Cardiac fibroblast (primary cell): ENCODE measurements around the gene GPBP1.
"Not testable (repeated sequence)": the region's sequence is repeated elsewhere in the genome, so short reads cannot be mapped to it uniquely, and the experiment has no call there.

Experiments
- DNase-seq, 2 donors: peaks; one replicate each; pipeline versions ENCODE4 v3.0.0 to v3.0.0-alpha.2; 2010; ENCODE audit warnings: low read depth in 2 of 2
- H3K4me3 ChIP-seq, 2 donors: replicated peaks in 1 of 2; 1 replicate in 1 of 2; 2 replicates in 1 of 2; pipeline ENCODE4 v1.5.1; 2011; ENCODE audit warnings: low read depth in 2 of 2, low read length in 2 of 2, mild to moderate bottlenecking in 2 of 2, moderate library complexity in 1 of 2
- TF ChIP-seq, protein P1 (sequence below): IDR thresholded peaks from one replicate; pipeline ENCODE4 v1.5.1; 2011; ENCODE audit warnings: low read depth, mild to moderate bottlenecking, low read length, inconsistent platforms

Gene GPBP1

DNA sequence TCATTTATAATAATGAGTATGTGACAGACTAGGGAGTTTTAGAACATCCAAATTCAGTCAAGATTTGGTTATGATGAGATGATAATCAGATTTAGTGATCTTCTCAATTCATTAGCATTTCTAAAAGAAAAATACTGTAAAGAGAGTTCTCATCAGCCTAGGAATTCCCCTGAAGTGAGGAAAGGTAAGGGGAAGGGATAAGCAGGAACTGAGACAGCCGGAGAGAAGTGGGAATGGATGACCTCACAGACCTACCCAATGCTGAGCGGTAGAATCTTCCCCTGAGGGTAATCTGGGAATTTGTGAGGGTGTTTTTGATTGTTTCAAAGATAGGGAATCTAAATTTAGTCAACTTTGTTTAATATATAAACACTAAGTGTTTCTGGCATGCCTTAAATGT, 16.7 kb upstream of the GPBP1 start:
- TF ChIP-seq, protein P1, sequence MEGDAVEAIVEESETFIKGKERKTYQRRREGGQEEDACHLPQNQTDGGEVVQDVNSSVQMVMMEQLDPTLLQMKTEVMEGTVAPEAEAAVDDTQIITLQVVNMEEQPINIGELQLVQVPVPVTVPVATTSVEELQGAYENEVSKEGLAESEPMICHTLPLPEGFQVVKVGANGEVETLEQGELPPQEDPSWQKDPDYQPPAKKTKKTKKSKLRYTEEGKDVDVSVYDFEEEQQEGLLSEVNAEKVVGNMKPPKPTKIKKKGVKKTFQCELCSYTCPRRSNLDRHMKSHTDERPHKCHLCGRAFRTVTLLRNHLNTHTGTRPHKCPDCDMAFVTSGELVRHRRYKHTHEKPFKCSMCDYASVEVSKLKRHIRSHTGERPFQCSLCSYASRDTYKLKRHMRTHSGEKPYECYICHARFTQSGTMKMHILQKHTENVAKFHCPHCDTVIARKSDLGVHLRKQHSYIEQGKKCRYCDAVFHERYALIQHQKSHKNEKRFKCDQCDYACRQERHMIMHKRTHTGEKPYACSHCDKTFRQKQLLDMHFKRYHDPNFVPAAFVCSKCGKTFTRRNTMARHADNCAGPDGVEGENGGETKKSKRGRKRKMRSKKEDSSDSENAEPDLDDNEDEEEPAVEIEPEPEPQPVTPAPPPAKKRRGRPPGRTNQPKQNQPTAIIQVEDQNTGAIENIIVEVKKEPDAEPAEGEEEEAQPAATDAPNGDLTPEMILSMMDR: no peak
- H3K4me3 ChIP-seq: no peak overlapping the region
- DNase-seq: no peak

DNA sequence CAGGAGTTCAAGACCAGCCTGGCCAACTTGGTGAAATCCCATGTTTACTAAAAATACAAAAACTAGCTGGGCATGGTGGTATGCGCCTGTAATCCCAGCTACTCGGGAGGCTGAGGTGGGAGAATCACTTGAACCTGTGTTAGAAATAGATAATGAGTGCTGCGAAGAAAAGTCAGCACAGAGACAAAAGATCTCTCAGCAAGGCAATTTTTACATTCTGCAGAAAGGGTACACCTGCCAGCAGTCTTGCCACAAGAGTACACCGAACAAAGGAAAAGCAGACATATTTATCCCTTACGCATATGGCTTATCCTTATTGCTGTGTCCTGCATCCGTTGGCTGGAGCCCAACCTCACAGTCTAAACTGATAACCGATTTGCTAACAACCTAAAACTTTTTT, 16.2 kb upstream of the GPBP1 start:
- TF ChIP-seq, protein P1: no peak
- H3K4me3 ChIP-seq: no peak overlapping the region
- DNase-seq: no peak

DNA sequence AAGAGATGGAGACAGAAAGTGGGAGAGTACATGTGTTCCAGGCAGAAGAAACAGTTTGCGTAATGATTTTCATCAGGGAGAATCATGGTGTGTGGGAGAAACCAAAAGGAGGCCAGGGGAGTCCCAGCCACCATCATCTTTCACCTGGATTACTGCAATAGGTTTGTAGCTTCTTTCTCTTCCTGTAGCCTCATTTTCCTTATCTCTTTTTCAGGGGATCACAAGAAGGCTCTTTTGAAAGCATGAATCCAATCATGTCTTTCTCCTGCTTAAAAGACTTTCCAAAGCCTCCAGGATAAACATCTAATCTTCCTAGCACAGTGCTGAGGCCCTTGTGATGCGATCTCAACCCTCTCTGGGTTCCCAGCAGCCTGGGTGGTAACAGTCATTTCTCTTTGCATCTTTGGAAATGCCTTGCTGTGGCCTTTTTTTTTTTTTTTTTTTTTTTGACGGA, 10.3 kb upstream of the GPBP1 start:
- H3K4me3 ChIP-seq: no peak overlapping the region
- no peak for DNase-seq

DNA sequence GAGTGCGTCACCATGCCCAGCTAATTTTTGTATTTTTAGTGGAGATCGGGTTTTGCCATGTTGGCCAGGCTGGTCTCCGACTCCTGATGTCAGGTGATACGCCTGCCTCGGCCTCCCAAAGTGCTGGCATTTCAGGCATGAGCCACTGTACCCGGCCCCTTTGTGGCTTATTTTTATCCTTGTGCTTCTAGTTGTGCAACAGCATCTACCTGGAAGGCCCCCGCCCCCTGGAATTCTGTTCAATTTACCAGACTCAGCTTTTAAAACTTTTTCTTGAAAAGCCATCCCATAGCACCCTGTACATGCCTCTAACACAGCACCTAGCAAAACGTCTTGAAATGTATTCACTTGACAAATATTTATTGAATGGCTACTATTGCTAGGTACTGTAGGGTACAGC, 9.7 kb upstream of the GPBP1 start:
- no peak for DNase-seq
- TF ChIP-seq, protein P1: no peak
- H3K4me3 ChIP-seq: no peak overlapping the region

More for the DNA sequence above, 10.3 kb upstream of the GPBP1 start:
- TF ChIP-seq, protein P1: no peak

DNA sequence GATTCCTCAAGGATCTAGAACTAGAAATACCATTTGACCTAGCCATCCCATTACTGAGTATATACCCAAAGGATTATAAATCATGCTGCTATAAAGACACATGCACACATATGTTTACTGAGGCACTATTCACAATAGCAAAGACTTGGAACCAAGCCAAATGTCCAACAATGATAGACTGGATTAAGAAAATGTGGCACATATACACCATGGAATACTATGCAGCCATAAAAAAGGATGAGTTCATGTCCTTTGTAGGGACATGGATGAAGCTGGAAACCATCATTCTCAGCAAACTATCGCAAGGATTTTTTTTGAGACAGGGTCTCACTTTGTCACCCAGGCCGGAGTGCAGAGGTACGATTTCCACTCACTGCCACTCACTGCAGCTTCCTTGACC, 8.7 kb upstream of the GPBP1 start:
- not testable (repeated sequence) for H3K4me3 ChIP-seq, DNase-seq

DNA sequence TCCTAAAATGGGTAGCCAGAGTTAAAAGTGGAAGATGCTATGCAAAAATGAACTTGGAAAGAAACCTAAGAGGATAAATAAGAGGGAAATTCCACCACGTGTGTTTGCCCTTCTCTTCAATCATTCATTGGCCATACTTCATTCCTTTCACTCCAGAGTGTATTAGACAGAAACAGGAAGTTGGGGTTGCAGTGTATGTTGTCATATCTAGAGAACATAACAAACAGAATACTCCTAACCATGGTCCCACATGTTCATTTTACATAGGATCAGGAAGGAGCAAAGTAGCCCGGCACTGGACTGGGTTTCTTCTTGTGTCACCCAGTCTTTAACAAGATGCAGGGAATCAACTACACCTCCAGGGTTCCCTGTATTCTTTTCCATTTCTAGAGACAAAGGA, 7.6 kb upstream of the GPBP1 start:
- TF ChIP-seq, protein P1: no peak
- no peak overlapping the region for H3K4me3 ChIP-seq
- no peak for DNase-seq

DNA sequence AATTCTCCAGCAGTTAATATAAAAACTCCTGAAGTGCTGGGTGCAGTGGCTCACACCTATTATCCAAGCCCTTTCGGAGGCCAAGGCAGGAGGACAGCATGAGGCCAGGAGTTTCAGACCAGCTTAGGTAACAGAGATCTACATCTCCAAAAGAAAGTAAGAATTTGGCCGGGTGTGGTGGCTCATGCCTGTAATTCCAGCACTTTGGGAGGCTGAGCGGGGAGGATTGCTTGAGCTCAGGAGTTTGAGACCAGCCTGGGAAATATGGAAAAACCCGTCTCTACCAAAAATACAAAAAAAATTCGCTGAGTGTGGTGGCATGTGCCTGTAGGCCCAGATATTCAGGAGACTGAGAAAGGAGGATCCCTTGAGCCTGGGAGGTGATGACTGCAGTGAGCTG, 6.7 kb upstream of the GPBP1 start:
- TF ChIP-seq, protein P1: no peak
- no peak for DNase-seq

DNA sequence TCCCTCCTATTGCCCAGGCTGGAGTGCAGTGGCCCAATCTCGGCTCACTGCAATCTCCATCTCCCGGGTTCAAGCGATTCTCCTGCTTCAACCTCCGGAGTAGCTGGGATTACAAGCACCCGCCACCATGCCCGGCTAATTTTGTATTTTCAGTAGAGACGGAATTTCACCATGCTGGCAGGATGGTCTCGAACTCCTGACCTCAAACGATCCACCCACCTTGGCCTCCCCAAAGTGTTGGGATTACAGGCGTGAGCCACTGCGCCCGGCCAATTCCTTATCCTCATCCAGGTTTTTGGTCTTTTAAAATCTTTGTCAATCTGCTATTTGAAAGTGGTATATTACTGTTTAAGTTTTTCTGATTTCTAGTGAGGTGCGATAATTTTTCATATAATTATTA, 3.7 kb upstream of the GPBP1 start:
- not testable (repeated sequence) for H3K4me3 ChIP-seq, DNase-seq

More for the DNA sequence above, 6.7 kb upstream of the GPBP1 start:
- H3K4me3 ChIP-seq: no peak overlapping the region
